Astrocyte (in vitro differentiated cells and primary cell): ENCODE results near the gene PLEKHG1.

Experiments used
- CTCF ChIP-seq: IDR thresholded peaks from 2 replicates; pipeline ENCODE4 v1.5.1; 2011; ENCODE audit warnings: low read depth, mild to moderate bottlenecking, inconsistent platforms, low read length, moderate library complexity; ENCODE audit not compliant: insufficient read depth
- EZH2 ChIP-seq: IDR thresholded peaks from 2 replicates; pipeline ENCODE4 v1.6.1; 2012; ENCODE audit warnings: mild to moderate bottlenecking, low read length, inconsistent platforms; ENCODE audit not compliant: insufficient read depth

- TF ChIP-seq EZH2 = no peak
- no peak for TF ChIP-seq CTCF
Measured at GRCh38 chr6:150568560-150568959, 31.1 kb upstream of the PLEKHG1 start.
